ENCODE measurements around the gene KRTAP4-1. TPM values are rescaled to one million over a fixed set of nuclear protein-coding genes. Genes with fewer than 3 reads are reported as not detected.

KRTAP4-1 gene
- total and polyA plus RNA-seq, 12 donors = not detected

- WGBS, 4 donors = 80 to 92% (median 87%) methylated on average over 6 of the region's 6 CpGs
- Histone ChIP-seq H3K27me3 (no peaks in the 10 kb centered on the region), H3K4me1 (replicated peaks in 1 of 2) (no peaks in the 10 kb centered on the region), H3K4me3 (no peak overlapping the region), H3K27ac (no peak overlapping the region), H3K36me3 (replicated peaks in 1 of 2) (no peaks in the 10 kb centered on the region), H3K9me3 (replicated peaks in 1 of 3) (no peaks in the 10 kb centered on the region)
- no peak for DNase-seq
- intact Hi-C loops (cut with DNase I) = no loop called here
- TF ChIP-seq, protein P1, sequence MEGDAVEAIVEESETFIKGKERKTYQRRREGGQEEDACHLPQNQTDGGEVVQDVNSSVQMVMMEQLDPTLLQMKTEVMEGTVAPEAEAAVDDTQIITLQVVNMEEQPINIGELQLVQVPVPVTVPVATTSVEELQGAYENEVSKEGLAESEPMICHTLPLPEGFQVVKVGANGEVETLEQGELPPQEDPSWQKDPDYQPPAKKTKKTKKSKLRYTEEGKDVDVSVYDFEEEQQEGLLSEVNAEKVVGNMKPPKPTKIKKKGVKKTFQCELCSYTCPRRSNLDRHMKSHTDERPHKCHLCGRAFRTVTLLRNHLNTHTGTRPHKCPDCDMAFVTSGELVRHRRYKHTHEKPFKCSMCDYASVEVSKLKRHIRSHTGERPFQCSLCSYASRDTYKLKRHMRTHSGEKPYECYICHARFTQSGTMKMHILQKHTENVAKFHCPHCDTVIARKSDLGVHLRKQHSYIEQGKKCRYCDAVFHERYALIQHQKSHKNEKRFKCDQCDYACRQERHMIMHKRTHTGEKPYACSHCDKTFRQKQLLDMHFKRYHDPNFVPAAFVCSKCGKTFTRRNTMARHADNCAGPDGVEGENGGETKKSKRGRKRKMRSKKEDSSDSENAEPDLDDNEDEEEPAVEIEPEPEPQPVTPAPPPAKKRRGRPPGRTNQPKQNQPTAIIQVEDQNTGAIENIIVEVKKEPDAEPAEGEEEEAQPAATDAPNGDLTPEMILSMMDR (IDR thresholded peaks at IDR 0.05) = no peak
- no peak for TF ChIP-seq POLR2A (IDR thresholded peaks at IDR 0.05)
These were observed 41.3 kb upstream of the KRTAP4-1 start for GRCh38 chr17:41226051-41226450.

DNA sequence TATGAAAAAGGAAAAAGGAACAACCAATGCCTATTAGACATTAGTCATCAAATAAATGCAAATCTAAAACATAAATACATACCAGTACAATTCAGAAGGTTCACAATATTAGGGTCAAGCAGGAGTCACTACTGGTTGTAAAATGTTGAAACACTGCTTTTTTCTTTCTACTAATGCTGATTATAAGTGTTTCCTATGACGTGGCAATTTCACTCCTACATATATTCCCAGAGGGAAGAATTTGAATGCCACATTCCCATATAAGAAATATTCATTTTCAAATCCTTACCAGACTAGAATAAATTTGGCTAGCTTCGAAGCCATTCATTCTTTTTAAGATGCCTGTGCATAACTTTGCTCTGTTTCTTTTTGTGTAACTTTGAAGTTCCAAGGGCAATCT is 39.1 kb upstream of the KRTAP4-1 start:
- no peak for DNase-seq
- intact Hi-C loops (cut with DNase I) = no loop called here
- WGBS, 4 donors = 59 to 63% (median 60%) methylated on average over 2 of the region's 2 CpGs

GRCh38 chr17:41215681-41216080 is 31.0 kb upstream of the KRTAP4-1 start:
- H3K36me3 ChIP-seq (replicated peaks in 1 of 2) = no peaks in the 10 kb centered on the region
- WGBS, 4 donors = 58 to 87% (median 66%) methylated on average over 1 of the region's 1 CpG
- no peaks in the 10 kb centered on the region for H3K9me3 ChIP-seq (replicated peaks in 1 of 3)
- no peak overlapping the region for H3K27ac ChIP-seq
- DNase-seq = no peak
- H3K4me1 ChIP-seq (replicated peaks in 1 of 2) = no peaks in the 10 kb centered on the region
- TF ChIP-seq POLR2A (IDR thresholded peaks at IDR 0.05) = no peak
- peaks cover 2% of the 10 kb centered on the region for H3K27me3 ChIP-seq
- H3K4me3 ChIP-seq = no peak overlapping the region
- intact Hi-C loops (cut with DNase I) = no loop called here

More for the DNA sequence above, 39.1 kb upstream of the KRTAP4-1 start:
- H3K27me3 ChIP-seq = no peaks in the 10 kb centered on the region
- TF ChIP-seq, protein P1 (IDR thresholded peaks at IDR 0.05) = no peak
- TF ChIP-seq POLR2A (IDR thresholded peaks at IDR 0.05) = no peak
- no peaks in the 10 kb centered on the region for H3K4me1 ChIP-seq (replicated peaks in 1 of 2)
- H3K9me3 ChIP-seq (replicated peaks in 1 of 3) = no peaks in the 10 kb centered on the region
- no peaks in the 10 kb centered on the region for H3K36me3 ChIP-seq (replicated peaks in 1 of 2)
- no peak overlapping the region for H3K4me3 ChIP-seq
- H3K27ac ChIP-seq = no peak overlapping the region

- no peaks in the 10 kb centered on the region for H3K36me3 ChIP-seq (replicated peaks in 1 of 2)
- no peaks in the 10 kb centered on the region for H3K4me1 ChIP-seq (replicated peaks in 1 of 2)
- TF ChIP-seq, protein P1 (IDR thresholded peaks at IDR 0.05) = no peak
- no peak for TF ChIP-seq POLR2A (IDR thresholded peaks at IDR 0.05)
- H3K27ac ChIP-seq = no peak overlapping the region
- no peak for DNase-seq
- H3K9me3 ChIP-seq (replicated peaks in 1 of 3) = peaks cover 0 to 6% (median 0%) of the 10 kb centered on the region in 3 donors
- peaks cover 11% of the 10 kb centered on the region for H3K27me3 ChIP-seq
- 70 to 75% (median 73%) methylated on average over 5 to 7 of the region's 7 CpGs for WGBS, 4 donors
- no peak overlapping the region for H3K4me3 ChIP-seq
- intact Hi-C loops (cut with DNase I) = no loop called here
These were observed 27.9 kb upstream of the KRTAP4-1 start for GRCh38 chr17:41212524-41213169.

Data from adrenal gland (tissue), 12 donors.